Smooth muscle cell (in vitro differentiated cells): ENCODE results near the gene GRK3. TPM values are rescaled to one million over a fixed set of nuclear protein-coding genes. Genes with fewer than 3 reads are reported as not detected.
"Not testable (repeated sequence)": the region's sequence is repeated elsewhere in the genome, so short reads cannot be mapped to it uniquely, and the experiment has no call there.

Source experiments
- DNase-seq: peaks from one replicate; lab custom pipeline; 2025; ENCODE audit not compliant: unreplicated experiment; lab: John Stamatoyannopoulos, UW
- H2AFZ ChIP-seq: fragments of 200-600 bp; sonication (generic); 2 replicates; pipeline ENCODE4 v1.6.0; 2016; ENCODE audit warnings: antibody characterized with exemption, low read depth, mild to moderate bottlenecking
- H3F3A ChIP-seq: fragments of 200-600 bp; sonication (generic); 2 replicates; pipeline ENCODE4 v1.6.0; 2017; ENCODE audit warnings: antibody characterized with exemption, low read depth
- H3K27ac ChIP-seq: fragments of 200-600 bp; sonication (generic); 2 replicates; pipeline ENCODE4 v1.5.1; 2016; ENCODE audit warnings: low read depth, mild to moderate bottlenecking
- H3K27me3 ChIP-seq: fragments of 200-600 bp; sonication (generic); 2 replicates; pipeline ENCODE4 v1.6.1; 2016; ENCODE audit warnings: low read depth, mild to moderate bottlenecking
- H3K36me3 ChIP-seq: fragments of 200-600 bp; sonication (generic); 2 replicates; pipeline ENCODE4 v1.5.1; 2016; ENCODE audit warnings: low read depth
- H3K4me1 ChIP-seq: fragments of 200-600 bp; sonication (generic); 2 replicates; pipeline ENCODE4 v1.5.1; 2016; ENCODE audit warnings: low read depth
- H3K4me2 ChIP-seq: fragments of 200-600 bp; sonication (generic); 2 replicates; pipeline ENCODE4 v1.6.0; 2016; ENCODE audit warnings: mild to moderate bottlenecking
- H3K4me3 ChIP-seq: fragments of 200-600 bp; sonication (generic); 2 replicates; pipeline ENCODE4 v1.5.1; 2016; ENCODE audit warnings: mild to moderate bottlenecking
- H3K79me2 ChIP-seq: fragments of 200-600 bp; sonication (generic); 2 replicates; pipeline ENCODE4 v1.6.0; 2016; ENCODE audit warnings: low read depth, mild to moderate bottlenecking
- H3K9ac ChIP-seq: fragments of 200-600 bp; sonication (generic); 2 replicates; pipeline ENCODE4 v1.6.0; 2016; ENCODE audit warnings: low read depth
- H3K9me3 ChIP-seq: fragments of 200-600 bp; sonication (generic); replicated peaks from 2 replicates; pipeline ENCODE4 v1.5.1; 2016; ENCODE audit warnings: low read depth
- H4K20me1 ChIP-seq: fragments of 200-600 bp; sonication (generic); 2 replicates; pipeline ENCODE4 v1.6.0; 2016; ENCODE audit warnings: low read depth
- CTCF ChIP-seq: fragments of 200-600 bp; sonication (generic); IDR thresholded peaks from 2 replicates; pipeline ENCODE4 v1.5.1; 2017; ENCODE audit warnings: borderline replicate concordance, mild to moderate bottlenecking, antibody characterized with exemption; ENCODE audit not compliant: insufficient read depth, poor library complexity, severe bottlenecking
- whole genome bisulfite sequencing: methylation state at CpG from one replicate; pipeline ENCODE4 v1.1.7; 2016; ENCODE audit warnings: low lambda C conversion rate; 5-methylcytosine and 5-hydroxymethylcytosine counted together
- polyA plus RNA-seq: library from polyadenylated mRNA; unstranded; fragments of >200 nt; fragmentation: Nextera tagmentation; extraction: Ambion mirVana; gene quantifications from 2 replicates; pipeline ENCODE4 v1.2.1, GENCODE V29; 2016
- total RNA-seq: library from RNA; depleted of rRNA; stranded (reverse); fragments of >200 nt; gene quantifications from 2 replicates; pipeline ENCODE4 v1.2.3, GENCODE V29; 2014

GRK3 gene
- total and polyA plus RNA-seq, 2 experiments from 2014 or later: 1.0 to 4.6 TPM

GRCh38 chr22:25566898-25567235 is 2.4 kb downstream of the GRK3 start:
- no peak overlapping the region for H3K4me3 ChIP-seq
- H3K27ac ChIP-seq: no peak overlapping the region
- H3K36me3 ChIP-seq: no peaks in the 10 kb centered on the region
- H3K27me3 ChIP-seq: no peaks in the 10 kb centered on the region
- H4K20me1 ChIP-seq: no peaks in the 10 kb centered on the region
- peaks cover 17% of the 10 kb centered on the region for H3K4me1 ChIP-seq
- 68% methylated on average over 2 of the region's 2 CpGs for WGBS
- no peaks in the 10 kb centered on the region for H3K9me3 ChIP-seq
- peaks cover 3% of the 10 kb centered on the region for H3F3A ChIP-seq
- H3K4me2 ChIP-seq: no peak overlapping the region
- H3K79me2 ChIP-seq: no peaks in the 10 kb centered on the region
- TF ChIP-seq CTCF: no peak
- no peak overlapping the region for H2AFZ ChIP-seq
- H3K9ac ChIP-seq: no peak overlapping the region
- no peak for DNase-seq

- Histone ChIP-seq H4K20me1 (no peaks in the 10 kb centered on the region), H3K9ac (no peak overlapping the region), H3K4me2 (no peak overlapping the region), H3K9me3 (no peaks in the 10 kb centered on the region), H2AFZ (no peak overlapping the region), H3K27me3 (no peaks in the 10 kb centered on the region), H3F3A (peaks cover 3% of the 10 kb centered on the region), H3K27ac (no peak overlapping the region), H3K36me3 (no peaks in the 10 kb centered on the region), H3K79me2 (no peaks in the 10 kb centered on the region), H3K4me1 (peaks cover 17% of the 10 kb centered on the region), H3K4me3 (no peak overlapping the region)
- TF ChIP-seq CTCF: no peak
- no peak for DNase-seq
- WGBS: 61% methylated on average over 1 of the region's 1 CpG
Observed at GRCh38 chr22:25567251-25567675, 2.8 kb downstream of the GRK3 start.

GRCh38 chr22:25568066-25568465 is 3.6 kb downstream of the GRK3 start:
- not testable (repeated sequence) for H3K9me3 ChIP-seq

GRCh38 chr22:25569361-25569760 is 4.9 kb downstream of the GRK3 start:
- no peak overlapping the region for H3K4me3 ChIP-seq
- H3F3A ChIP-seq: peaks cover 3% of the 10 kb centered on the region
- 91% methylated on average over 9 of the region's 9 CpGs for WGBS
- no peak overlapping the region for H2AFZ ChIP-seq
- H4K20me1 ChIP-seq: no peaks in the 10 kb centered on the region
- H3K4me2 ChIP-seq: no peak overlapping the region
- no peaks in the 10 kb centered on the region for H3K27me3 ChIP-seq
- no peak for TF ChIP-seq CTCF
- no peaks in the 10 kb centered on the region for H3K79me2 ChIP-seq
- H3K4me1 ChIP-seq: peaks cover 10% of the 10 kb centered on the region
- H3K27ac ChIP-seq: no peak overlapping the region
- no peak for DNase-seq
- no peaks in the 10 kb centered on the region for H3K36me3 ChIP-seq
- H3K9me3 ChIP-seq: no peaks in the 10 kb centered on the region
- no peak overlapping the region for H3K9ac ChIP-seq

More at GRCh38 chr22:25568066-25568465, 3.6 kb downstream of the GRK3 start:
- Histone ChIP-seq H3K4me2 (peak overlapping the region; percentile 19), H3K4me1 (peaks cover 17% of the 10 kb centered on the region), H3K27ac (peak overlapping the region; percentile 41)
- H3K27me3 ChIP-seq, H3K36me3 ChIP-seq, H3K9ac ChIP-seq, H3F3A ChIP-seq, DNase-seq, H2AFZ ChIP-seq, H3K79me2 ChIP-seq, H3K4me3 ChIP-seq, H4K20me1 ChIP-seq: not testable (repeated sequence)
- 41% methylated on average over 2 of the region's 2 CpGs for WGBS
